AG09319 (cell line): ENCODE results near the gene MYO1E.

Experiments used
- DNase-seq: peaks from one replicate; pipeline ENCODE4 v3.0.0-alpha.2; 2010; ENCODE audit warnings: low read depth; ENCODE audit errors: extremely low read depth
- TF ChIP-seq, protein P1 (sequence below): IDR thresholded peaks from 2 replicates; pipeline ENCODE4 v1.5.1; 2011; ENCODE audit warnings: low read depth, mild to moderate bottlenecking, inconsistent platforms, low read length, moderate library complexity

MYO1E gene

GRCh38 chr15:59176653-59177316, 195.9 kb downstream of the MYO1E start:
- TF ChIP-seq, protein P1, sequence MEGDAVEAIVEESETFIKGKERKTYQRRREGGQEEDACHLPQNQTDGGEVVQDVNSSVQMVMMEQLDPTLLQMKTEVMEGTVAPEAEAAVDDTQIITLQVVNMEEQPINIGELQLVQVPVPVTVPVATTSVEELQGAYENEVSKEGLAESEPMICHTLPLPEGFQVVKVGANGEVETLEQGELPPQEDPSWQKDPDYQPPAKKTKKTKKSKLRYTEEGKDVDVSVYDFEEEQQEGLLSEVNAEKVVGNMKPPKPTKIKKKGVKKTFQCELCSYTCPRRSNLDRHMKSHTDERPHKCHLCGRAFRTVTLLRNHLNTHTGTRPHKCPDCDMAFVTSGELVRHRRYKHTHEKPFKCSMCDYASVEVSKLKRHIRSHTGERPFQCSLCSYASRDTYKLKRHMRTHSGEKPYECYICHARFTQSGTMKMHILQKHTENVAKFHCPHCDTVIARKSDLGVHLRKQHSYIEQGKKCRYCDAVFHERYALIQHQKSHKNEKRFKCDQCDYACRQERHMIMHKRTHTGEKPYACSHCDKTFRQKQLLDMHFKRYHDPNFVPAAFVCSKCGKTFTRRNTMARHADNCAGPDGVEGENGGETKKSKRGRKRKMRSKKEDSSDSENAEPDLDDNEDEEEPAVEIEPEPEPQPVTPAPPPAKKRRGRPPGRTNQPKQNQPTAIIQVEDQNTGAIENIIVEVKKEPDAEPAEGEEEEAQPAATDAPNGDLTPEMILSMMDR: no peak
- no peak for DNase-seq

DNA sequence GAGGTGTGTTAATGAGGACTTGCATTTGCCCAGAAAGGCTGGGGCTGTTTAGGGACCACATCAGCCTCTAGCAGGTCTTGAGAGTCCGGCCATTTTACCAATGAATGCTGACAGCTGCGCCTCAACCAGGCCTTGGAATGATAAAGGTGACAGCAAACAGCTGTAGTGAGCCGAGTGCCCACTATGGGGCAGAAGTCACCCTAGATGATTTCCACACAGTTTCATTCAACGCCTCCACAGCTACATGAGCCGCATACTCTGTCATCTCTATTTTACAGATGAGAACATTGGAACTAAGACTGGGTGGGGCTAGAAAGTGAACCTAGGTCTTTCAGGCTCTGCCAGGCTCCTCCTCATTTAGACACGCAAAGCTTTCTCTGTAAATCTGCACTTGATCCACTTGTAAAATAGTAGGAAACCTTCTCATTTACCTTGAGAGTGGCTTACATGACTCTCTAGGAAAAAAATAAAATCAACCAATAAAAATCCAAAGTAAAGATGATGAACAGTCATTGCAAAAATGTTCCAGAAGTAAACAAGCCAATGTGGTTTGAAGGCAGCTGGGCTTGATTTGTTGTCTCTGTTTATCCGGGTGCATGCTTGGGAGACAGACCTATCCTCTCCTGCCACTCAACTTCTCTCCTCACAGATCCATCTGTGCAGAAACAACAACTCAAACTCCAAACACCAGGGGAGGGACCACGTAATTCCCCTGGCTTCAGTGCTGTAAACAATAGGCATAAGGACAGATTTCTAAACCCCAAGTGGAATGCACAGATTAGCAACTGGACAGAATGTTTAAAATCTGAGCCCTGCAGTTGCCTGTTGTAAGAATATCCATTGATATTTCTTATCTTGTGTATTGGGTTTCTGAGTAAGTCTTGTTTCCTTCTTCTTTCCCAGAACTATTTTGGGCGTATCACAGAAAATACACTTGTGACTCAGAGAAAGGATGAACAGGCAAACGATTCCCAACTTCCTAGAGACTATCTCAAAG, 197.5 kb downstream of the MYO1E start:
- peak; percentile 87 for DNase-seq
- TF ChIP-seq, protein P1: peak; percentile 62

- no peak for DNase-seq
- TF ChIP-seq, protein P1: no peak
Observed at GRCh38 chr15:59174151-59174834, 198.4 kb downstream of the MYO1E start.

GRCh38 chr15:59173194-59173593, 199.5 kb downstream of the MYO1E start:
- no peak for DNase-seq
- TF ChIP-seq, protein P1: no peak

GRCh38 chr15:59172289-59172901, 200.3 kb downstream of the MYO1E start:
- TF ChIP-seq, protein P1: no peak

DNA sequence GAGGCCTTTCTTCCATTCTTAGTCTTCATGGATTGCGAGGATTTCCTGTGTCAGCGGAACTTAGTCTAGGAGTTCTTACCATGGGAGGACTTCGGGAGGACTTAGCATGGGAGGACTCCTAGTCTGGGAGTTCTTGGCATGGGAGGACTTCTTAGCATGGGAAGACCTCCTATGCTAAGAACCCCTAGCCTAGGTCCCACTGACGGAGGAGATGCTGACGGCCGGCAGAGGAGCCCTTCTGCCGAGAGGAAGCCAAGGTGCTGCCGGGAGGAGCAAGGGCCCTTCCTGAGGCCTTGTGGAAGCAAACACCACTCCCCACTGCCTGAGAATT, 201.6 kb downstream of the MYO1E start:
- TF ChIP-seq, protein P1: no peak
- DNase-seq: no peak

More at GRCh38 chr15:59172289-59172901, 200.3 kb downstream of the MYO1E start:
- DNase-seq: no peak
